ENCODE data around the gene KIRREL3.

KIRREL3 gene

GRCh38 chr11:126417091-126417862 is 583.3 kb downstream of the KIRREL3 start:
- no peak for DNase-seq (ENCODE audit: low read depth)
- no peak for TF ChIP-seq CTCF (conservative IDR thresholded peaks at IDR 0.05; ENCODE audit: low read depth, low read length)
- peak overlapping the region; percentile 15 for H3K4me3 ChIP-seq (ENCODE audit: low read length)

- peak overlapping the region; percentile 15 for H3K4me3 ChIP-seq (ENCODE audit: low read length)
- no peak for TF ChIP-seq CTCF (conservative IDR thresholded peaks at IDR 0.05; ENCODE audit: low read depth, low read length)
- DNase-seq (ENCODE audit: low read depth): no peak
Measured at GRCh38 chr11:126416542-126417090, 584.0 kb downstream of the KIRREL3 start.

GRCh38 chr11:126415669-126416420 is 584.7 kb downstream of the KIRREL3 start:
- no peak for TF ChIP-seq CTCF (conservative IDR thresholded peaks at IDR 0.05; ENCODE audit: low read depth, low read length)
- DNase-seq (ENCODE audit: low read depth): no peak
- no peak overlapping the region for H3K4me3 ChIP-seq (ENCODE audit: low read length)

GRCh38 chr11:126415128-126415527 is 585.4 kb downstream of the KIRREL3 start:
- no peak overlapping the region for H3K4me3 ChIP-seq (ENCODE audit: low read length)
- DNase-seq (ENCODE audit: low read depth): no peak

GRCh38 chr11:126414615-126415014 is 586.0 kb downstream of the KIRREL3 start:
- DNase-seq (ENCODE audit: low read depth): no peak
- no peak for TF ChIP-seq CTCF (conservative IDR thresholded peaks at IDR 0.05; ENCODE audit: low read depth, low read length)
- H3K4me3 ChIP-seq (ENCODE audit: low read length): no peak overlapping the region

More at GRCh38 chr11:126415128-126415527, 585.4 kb downstream of the KIRREL3 start:
- no peak for TF ChIP-seq CTCF (conservative IDR thresholded peaks at IDR 0.05; ENCODE audit: low read depth, low read length)

GRCh38 chr11:126413843-126414405 is 586.6 kb downstream of the KIRREL3 start:
- TF ChIP-seq CTCF (conservative IDR thresholded peaks at IDR 0.05; ENCODE audit: low read depth, low read length): no peak
- H3K4me3 ChIP-seq (ENCODE audit: low read length): no peak overlapping the region
- no peak for DNase-seq (ENCODE audit: low read depth)
